ENCODE results near the gene KAT2B. TPM values are rescaled to one million over a fixed set of nuclear protein-coding genes. Genes with fewer than 3 reads are reported as not detected.

The KAT2B gene
- total RNA-seq, 1 donor from 2014 or later, result 1.8 TPM

GRCh38 chr3:20071175-20071574, 30.9 kb downstream of the KAT2B start:
- DNase-seq (ENCODE audit: low read depth), result no peak
- H3K36me3 ChIP-seq (ENCODE audit: control insufficient read depth, insufficient read depth, low read length), result no peaks in the 10 kb centered on the region
- H3K27me3 ChIP-seq (ENCODE audit: control insufficient read depth, insufficient read depth, low read length), result no peaks in the 10 kb centered on the region
- H3K4me3 ChIP-seq (ENCODE audit: low read depth, low read length), result no peak overlapping the region
- no peak for TF ChIP-seq CTCF (IDR thresholded peaks at IDR 0.05; ENCODE audit: insufficient read depth, low read length, poor library complexity, severe bottlenecking)

GRCh38 chr3:20072422-20072821, 32.2 kb downstream of the KAT2B start:
- Histone ChIP-seq H3K4me3 (ENCODE audit: low read depth, low read length) (no peak overlapping the region), H3K36me3 (ENCODE audit: control insufficient read depth, insufficient read depth, low read length) (no peaks in the 10 kb centered on the region), H3K27me3 (ENCODE audit: control insufficient read depth, insufficient read depth, low read length) (no peaks in the 10 kb centered on the region)
- DNase-seq (ENCODE audit: low read depth), result no peak
- TF ChIP-seq CTCF (IDR thresholded peaks at IDR 0.05; ENCODE audit: insufficient read depth, low read length, poor library complexity, severe bottlenecking), result no peak

- Histone ChIP-seq H3K36me3 (ENCODE audit: control insufficient read depth, insufficient read depth, low read length) (no peaks in the 10 kb centered on the region), H3K27me3 (ENCODE audit: control insufficient read depth, insufficient read depth, low read length) (no peaks in the 10 kb centered on the region)
These were observed 32.8 kb downstream of the KAT2B start for GRCh38 chr3:20073068-20073467.

GRCh38 chr3:20073683-20074082, 33.4 kb downstream of the KAT2B start:
- DNase-seq (ENCODE audit: low read depth), result no peak
- no peaks in the 10 kb centered on the region for H3K27me3 ChIP-seq (ENCODE audit: control insufficient read depth, insufficient read depth, low read length)
- H3K4me3 ChIP-seq (ENCODE audit: low read depth, low read length), result no peak overlapping the region
- H3K36me3 ChIP-seq (ENCODE audit: control insufficient read depth, insufficient read depth, low read length), result no peaks in the 10 kb centered on the region
- no peak for TF ChIP-seq CTCF (IDR thresholded peaks at IDR 0.05; ENCODE audit: insufficient read depth, low read length, poor library complexity, severe bottlenecking)

More at GRCh38 chr3:20073068-20073467, 32.8 kb downstream of the KAT2B start:
- no peak overlapping the region for H3K4me3 ChIP-seq (ENCODE audit: low read depth, low read length)
- TF ChIP-seq CTCF (IDR thresholded peaks at IDR 0.05; ENCODE audit: insufficient read depth, low read length, poor library complexity, severe bottlenecking), result no peak
- no peak for DNase-seq (ENCODE audit: low read depth)

GRCh38 chr3:20074226-20075063, 34.2 kb downstream of the KAT2B start:
- no peaks in the 10 kb centered on the region for H3K36me3 ChIP-seq (ENCODE audit: control insufficient read depth, insufficient read depth, low read length)
- DNase-seq (ENCODE audit: low read depth), result no peak
- no peak for TF ChIP-seq CTCF (IDR thresholded peaks at IDR 0.05; ENCODE audit: insufficient read depth, low read length, poor library complexity, severe bottlenecking)

DNA sequence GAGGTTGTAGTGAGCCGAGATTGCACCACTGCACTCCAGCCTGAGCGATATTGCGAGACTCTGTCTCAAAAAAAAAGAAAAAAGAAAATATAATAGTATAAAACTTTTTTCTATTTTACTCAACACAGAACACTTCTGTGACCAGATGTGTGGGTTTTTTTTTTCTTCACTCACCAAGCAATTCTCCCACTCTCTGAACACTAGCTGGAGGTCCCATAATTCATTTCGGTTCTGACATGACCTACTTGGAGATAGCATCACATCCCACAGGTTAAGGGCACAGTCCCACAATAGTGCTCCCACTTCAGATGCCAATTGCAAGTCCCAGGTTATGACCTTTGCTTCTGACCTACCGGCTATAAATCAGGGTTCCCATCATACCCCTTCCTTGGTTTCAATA, 35.0 kb downstream of the KAT2B start:
- no peak for TF ChIP-seq CTCF (IDR thresholded peaks at IDR 0.05; ENCODE audit: insufficient read depth, low read length, poor library complexity, severe bottlenecking)
- Histone ChIP-seq H3K27me3 (ENCODE audit: control insufficient read depth, insufficient read depth, low read length) (no peaks in the 10 kb centered on the region), H3K36me3 (ENCODE audit: control insufficient read depth, insufficient read depth, low read length) (no peaks in the 10 kb centered on the region)

More at GRCh38 chr3:20074226-20075063, 34.2 kb downstream of the KAT2B start:
- Histone ChIP-seq H3K27me3 (ENCODE audit: control insufficient read depth, insufficient read depth, low read length) (no peaks in the 10 kb centered on the region), H3K4me3 (ENCODE audit: low read depth, low read length) (no peak overlapping the region)

More for the DNA sequence above, 35.0 kb downstream of the KAT2B start:
- H3K4me3 ChIP-seq (ENCODE audit: low read depth, low read length), result no peak overlapping the region
- DNase-seq (ENCODE audit: low read depth), result no peak
